DLD1 (cell line): ENCODE measurements around the gene CACNA2D3.
"Not testable (repeated sequence)": the region's sequence is repeated elsewhere in the genome, so short reads cannot be mapped to it uniquely, and the experiment has no call there.

Source experiments
- in situ Hi-C: cut with HindIII; loops from 2 replicates; pipeline ENCODE4 v1.10.0; 2017; ENCODE audit warnings: low sequenced_read_pairs

Gene CACNA2D3

DNA sequence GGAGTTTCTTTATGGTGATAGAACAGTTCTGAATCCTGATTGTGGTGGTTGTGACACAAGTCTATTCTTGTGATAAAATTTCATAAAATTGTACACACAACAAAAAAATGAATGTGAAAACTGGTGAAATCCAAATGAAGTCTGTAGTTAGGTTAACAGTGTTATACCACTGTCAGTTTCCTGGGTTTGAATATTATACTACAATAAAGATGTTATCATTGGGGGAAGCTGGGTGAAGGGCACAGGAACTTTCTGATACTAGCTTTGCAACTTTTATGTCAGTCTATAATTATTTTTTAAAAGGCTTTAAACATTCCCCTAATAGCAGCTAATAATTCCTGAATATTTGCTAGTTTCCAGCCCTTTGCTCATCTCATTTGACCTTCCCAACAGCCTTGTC lies 485.7 kb downstream of the CACNA2D3 start:
- in situ Hi-C loops: no loop called here

DNA sequence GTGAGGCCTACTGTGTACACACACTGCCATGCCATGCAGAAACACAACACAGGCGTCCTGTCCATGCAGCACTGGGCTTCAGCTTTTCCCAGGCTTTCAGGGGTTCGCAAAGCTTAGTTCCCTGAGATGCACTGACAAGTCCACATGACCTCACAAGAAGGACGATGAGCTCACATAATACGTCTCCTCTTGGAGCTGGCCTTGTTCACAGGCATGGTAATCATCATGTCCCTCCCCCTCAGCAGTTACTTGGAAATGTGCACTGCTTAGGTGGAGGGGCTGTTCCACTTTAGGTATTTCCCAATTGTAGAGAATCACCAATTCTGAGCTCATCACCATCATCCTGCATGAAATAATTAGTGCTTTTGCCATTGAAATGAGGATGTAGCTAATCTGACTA lies 496.7 kb downstream of the CACNA2D3 start:
- in situ Hi-C loops: no loop called here

- in situ Hi-C loops: no loop called here
Observed at GRCh38 chr3:54619531-54619930, 497.2 kb downstream of the CACNA2D3 start.

DNA sequence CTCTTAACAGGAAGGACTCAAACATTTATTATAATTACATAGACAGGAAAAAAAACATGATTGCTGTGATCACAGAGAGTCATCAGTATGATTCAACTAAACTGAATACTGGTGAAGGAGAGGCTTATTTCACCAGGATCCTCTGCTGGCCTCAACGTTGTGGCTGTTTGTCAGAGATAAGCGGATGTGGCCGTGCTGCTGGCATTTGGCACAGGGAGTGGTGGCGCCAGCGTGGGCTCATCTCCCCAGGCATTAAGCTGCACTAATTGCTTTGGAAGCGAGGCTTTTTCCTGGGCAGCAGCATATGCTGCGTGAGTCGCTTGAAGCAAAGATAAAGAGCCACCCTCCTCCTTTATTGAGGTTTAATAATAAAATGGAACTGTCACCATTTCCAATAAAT lies 498.8 kb downstream of the CACNA2D3 start:
- in situ Hi-C loops: no loop called here

DNA sequence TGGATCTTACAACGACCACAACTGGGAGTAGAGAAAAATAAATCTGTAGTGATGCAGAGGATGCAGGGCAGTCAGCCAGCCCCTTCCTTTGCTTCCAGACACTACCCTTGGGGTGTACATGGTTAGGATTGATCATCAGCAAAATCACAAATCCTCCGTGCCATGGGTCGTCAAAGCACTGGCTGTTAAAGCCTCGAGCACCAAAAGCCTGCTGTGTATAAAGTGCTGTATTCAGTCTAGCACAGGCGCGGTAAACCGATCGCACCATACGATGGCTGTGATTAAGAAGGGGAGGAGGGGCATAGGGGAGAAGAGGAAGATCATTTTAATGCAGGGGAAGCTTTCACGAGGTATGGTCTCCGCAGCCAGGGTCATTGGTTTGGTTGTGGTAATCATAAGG lies 500.3 kb downstream of the CACNA2D3 start:
- in situ Hi-C loops: no loop called here

- in situ Hi-C loops: no loop called here
Observed at GRCh38 chr3:54625805-54626787, 503.7 kb downstream of the CACNA2D3 start.

GRCh38 chr3:54628888-54629441 lies 506.6 kb downstream of the CACNA2D3 start:
- in situ Hi-C loops: no loop called here

DNA sequence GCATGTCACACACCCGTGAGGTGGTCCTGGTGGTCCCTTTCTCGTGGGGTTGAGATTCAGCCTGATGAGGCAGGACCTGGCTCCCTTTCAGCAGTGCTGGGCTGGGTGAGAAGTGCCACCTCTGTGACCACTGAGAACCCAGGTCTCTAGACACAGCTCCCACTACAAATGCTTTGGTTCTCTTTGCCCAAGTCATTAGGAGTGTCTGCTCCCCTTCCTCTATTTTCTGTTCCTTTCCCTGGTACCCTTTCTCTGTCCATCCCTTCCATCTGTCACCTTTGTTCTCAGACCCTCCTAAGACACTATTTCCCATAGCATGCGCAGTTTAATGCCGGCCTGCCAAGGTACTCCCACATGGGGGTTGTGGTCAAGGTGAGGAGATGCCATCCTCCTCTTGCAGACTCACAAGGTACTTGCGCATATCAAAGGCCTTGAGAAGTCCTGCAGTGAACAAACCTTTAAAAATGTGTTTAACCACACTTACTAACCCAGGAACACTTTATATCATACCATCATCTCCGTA lies 507.8 kb downstream of the CACNA2D3 start:
- in situ Hi-C loops: no loop called here

GRCh38 chr3:54631001-54631400 lies 508.6 kb downstream of the CACNA2D3 start:
- in situ Hi-C loops: not testable (repeated sequence)

DNA sequence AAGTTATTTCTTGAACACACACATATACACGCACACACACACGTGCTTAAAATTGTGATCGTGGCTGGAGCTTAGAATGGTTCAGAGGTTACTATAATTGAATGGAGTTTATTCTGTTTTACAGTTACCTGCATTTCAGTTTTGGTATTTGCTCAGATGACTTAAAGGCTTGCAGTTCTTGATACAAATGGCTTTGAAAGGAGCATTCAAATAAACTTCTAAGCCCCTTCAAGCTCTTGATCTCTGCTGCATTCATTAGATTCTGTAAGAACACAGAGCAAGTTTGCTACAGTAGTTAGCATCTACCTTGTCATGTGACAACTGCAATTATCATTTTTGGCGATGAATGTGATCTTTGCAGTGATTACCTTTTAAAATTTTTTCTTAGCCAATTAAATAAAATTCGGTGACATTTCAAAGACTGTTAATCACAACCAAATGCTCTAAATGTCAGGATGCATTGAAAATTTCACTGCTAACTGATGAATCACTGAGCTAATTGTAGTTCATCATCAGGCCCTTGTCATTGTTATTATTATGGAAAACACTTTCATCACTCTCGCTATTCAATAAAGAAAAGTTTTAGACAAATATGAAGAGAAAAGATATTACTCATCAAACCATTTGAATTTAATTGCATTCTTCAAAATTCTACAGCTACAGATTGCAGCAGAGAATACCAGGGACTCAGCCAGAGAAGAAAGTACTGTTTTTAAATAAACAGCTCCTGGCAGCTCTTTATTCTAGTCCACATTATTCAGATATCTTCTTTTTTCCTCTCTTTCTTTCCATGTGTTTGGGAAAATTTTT lies 509.4 kb downstream of the CACNA2D3 start:
- in situ Hi-C loops: no loop called here

GRCh38 chr3:54632326-54632665 lies 509.9 kb downstream of the CACNA2D3 start:
- in situ Hi-C loops: no loop called here

DNA sequence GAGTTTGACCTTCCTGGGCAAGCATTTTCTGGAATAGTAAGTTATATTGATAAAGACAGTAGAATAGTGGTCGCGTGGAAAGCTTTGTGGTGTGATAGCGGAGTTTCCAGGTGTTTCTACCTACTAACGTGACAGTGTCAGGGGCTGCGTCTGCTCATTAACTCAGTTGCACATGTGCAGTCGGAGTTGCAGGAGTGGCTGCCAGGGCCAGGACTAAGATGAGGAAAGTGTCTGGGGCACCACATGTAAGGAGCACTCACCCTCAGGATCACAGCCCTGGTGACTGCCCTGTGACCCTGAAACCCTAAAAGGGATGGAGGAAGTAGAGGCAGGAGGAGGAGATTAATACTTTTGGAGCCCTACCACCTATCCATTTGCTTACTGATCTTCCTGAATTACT lies 510.5 kb downstream of the CACNA2D3 start:
- in situ Hi-C loops: no loop called here

- in situ Hi-C loops: no loop called here
Observed at GRCh38 chr3:54633444-54634121, 511.2 kb downstream of the CACNA2D3 start.

DNA sequence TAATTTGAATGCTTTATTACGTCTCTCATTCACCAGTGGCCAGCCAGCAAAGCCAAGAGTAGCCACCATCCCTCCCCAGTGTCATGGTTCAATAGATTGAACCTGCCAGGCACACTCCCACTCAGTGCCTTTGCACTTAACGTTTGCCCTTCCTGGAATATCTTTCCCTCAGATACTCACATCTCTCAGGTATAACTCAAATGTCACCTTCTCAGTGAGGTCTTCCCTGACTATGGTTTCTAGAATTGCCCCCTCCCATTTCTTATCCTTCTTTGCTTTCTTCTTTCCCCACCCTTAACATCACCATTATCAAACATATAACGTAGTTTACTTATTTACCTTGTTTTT lies 511.7 kb downstream of the CACNA2D3 start:
- in situ Hi-C loops: no loop called here

DNA sequence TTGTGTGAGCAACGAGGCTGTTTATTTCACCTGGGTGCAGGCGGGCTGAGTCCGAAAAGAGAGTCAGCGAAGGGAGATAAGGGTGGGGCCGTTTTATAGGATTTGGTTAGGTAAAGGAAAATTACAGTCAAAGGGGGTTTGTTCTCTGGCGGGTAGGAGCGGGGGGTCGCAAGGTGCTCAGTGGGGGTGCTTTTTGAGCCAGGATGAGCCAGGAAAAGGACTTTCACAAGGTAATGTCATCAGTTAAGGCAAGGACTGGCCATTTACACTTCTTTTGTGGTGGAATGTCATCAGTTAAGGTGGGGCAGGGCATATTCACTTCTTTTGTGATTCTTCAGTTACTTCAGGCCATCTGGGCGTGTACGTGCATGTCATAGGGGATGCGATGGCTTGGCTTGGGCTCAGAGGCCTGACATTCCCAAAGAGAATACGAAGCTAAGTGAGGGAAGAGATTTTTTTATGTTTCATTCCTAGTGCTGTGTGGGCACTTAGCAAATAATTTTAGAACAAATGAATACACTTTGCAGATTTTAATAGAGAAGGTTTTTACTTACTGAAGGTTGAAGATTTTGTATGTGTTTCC lies 517.5 kb downstream of the CACNA2D3 start:
- in situ Hi-C loops: not testable (repeated sequence)

GRCh38 chr3:54641226-54642014 lies 519.1 kb downstream of the CACNA2D3 start:
- in situ Hi-C loops: no loop called here

- in situ Hi-C loops: no loop called here
Observed at GRCh38 chr3:54642147-54642546, 519.8 kb downstream of the CACNA2D3 start.

DNA sequence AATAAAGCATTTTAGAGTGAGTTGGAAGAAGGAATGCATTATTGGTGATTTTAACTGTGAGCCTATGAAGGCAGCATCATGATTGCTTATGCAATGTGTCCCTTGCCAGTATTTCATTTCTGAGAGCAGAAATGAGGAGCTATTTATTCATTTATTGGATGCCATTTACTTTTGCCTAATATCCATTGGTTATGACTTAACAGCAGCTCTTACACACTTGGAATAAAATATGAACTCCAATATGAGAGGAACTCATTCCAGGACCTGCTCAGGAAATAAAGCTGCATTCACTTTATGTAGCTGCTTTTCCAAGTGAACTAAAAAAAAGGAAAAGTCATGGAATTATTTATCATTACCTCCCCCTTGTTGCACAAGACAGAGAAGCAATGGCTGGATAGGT lies 525.4 kb downstream of the CACNA2D3 start:
- in situ Hi-C loops: no loop called here

GRCh38 chr3:54649551-54649950 lies 527.2 kb downstream of the CACNA2D3 start:
- in situ Hi-C loops: no loop called here
